ENCODE measurements around the gene SAP30BP.

Gene SAP30BP

DNA sequence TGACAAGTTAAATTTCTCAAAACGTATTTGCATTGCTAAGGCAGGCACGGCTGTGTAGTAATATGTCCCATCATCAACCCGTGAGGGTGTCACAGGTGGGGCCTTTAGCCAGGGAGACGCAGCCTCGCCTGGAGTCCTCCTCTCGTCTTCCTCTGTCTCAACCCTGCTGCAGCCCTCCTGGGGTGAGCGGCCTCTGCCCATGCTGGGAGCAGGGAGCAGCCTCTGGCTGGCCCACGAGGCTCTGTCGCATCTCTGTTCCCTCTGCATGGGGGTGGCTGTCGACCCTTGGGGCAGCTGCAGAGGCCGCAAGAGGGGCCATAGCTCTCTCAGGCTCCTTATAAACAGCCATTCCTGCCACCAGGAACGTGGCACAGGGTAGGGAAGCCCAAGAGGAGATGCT, 34.7 kb upstream of the SAP30BP start:
- no peak for TF ChIP-seq SIN3A (IDR thresholded peaks at IDR 0.05; ENCODE audit: borderline replicate concordance, insufficient read depth, low read length)
- no peak for TF ChIP-seq TAF1 (IDR thresholded peaks at IDR 0.05; ENCODE audit: borderline replicate concordance, insufficient read depth, low read length)
- no peak for TF ChIP-seq POLR2AphosphoS5 (IDR thresholded peaks at IDR 0.05; ENCODE audit: low read depth, low read length)
- TF ChIP-seq REST (IDR thresholded peaks at IDR 0.05; ENCODE audit: insufficient read depth in 1 of 2, low read depth in 2 of 2, low read length in 2 of 2): no peak

GRCh38 chr17:75632863-75633485, 34.2 kb upstream of the SAP30BP start, which contains the start of gene SMIM5:
TSS of gene SMIM5 (plus strand) at chr17:75633434. CDS start at chr17:75640202, 6,768 bp downstream.
- no peak for TF ChIP-seq SIN3A (IDR thresholded peaks at IDR 0.05; ENCODE audit: borderline replicate concordance, insufficient read depth, low read length)
- peak; percentile 30 for TF ChIP-seq FOXP2 (optimal IDR thresholded peaks at IDR 0.05; ENCODE audit: borderline replicate concordance, extremely low read depth, extremely low read length, insufficient read depth)

- TF ChIP-seq REST (IDR thresholded peaks at IDR 0.05; ENCODE audit: insufficient read depth in 1 of 2, low read depth in 2 of 2, low read length in 2 of 2) (no peak), POLR2AphosphoS5 (IDR thresholded peaks at IDR 0.05; ENCODE audit: low read depth, low read length) (no peak), TAF1 (IDR thresholded peaks at IDR 0.05; ENCODE audit: borderline replicate concordance, insufficient read depth, low read length) (no peak), SIN3A (IDR thresholded peaks at IDR 0.05; ENCODE audit: borderline replicate concordance, insufficient read depth, low read length) (peak; percentile 99; the same call in 1 of the 2 replicates), FOXP2 (optimal IDR thresholded peaks at IDR 0.05; ENCODE audit: borderline replicate concordance, extremely low read depth, extremely low read length, insufficient read depth) (peak; percentile 58)
Measured at GRCh38 chr17:75633486-75634375, 33.4 kb upstream of the SAP30BP start.

DNA sequence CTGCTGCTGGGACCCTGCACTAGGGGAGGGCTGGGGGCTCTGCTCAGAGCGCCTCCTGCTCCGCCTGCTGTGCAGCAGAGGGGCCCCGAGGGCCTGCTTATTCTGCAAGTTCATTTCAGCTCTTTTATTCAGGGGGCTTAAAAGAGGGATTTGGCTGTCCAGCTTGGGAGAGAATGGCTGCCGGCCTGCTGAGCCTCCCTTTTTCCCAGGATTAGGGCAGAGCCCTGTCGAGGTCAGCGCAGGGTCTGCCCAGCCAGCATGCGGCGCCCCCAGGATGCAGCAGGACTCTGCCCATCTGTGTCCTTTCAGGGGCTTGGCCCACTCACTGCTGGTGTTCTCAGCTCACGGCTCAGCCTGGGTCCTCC, 32.8 kb upstream of the SAP30BP start:
- no peak for TF ChIP-seq REST (IDR thresholded peaks at IDR 0.05; ENCODE audit: insufficient read depth in 1 of 2, low read depth in 2 of 2, low read length in 2 of 2)
- TF ChIP-seq POLR2AphosphoS5 (IDR thresholded peaks at IDR 0.05; ENCODE audit: low read depth, low read length): no peak
- TF ChIP-seq SIN3A (IDR thresholded peaks at IDR 0.05; ENCODE audit: borderline replicate concordance, insufficient read depth, low read length): no peak
- TF ChIP-seq FOXP2 (optimal IDR thresholded peaks at IDR 0.05; ENCODE audit: borderline replicate concordance, extremely low read depth, extremely low read length, insufficient read depth): no peak
- no peak for TF ChIP-seq TAF1 (IDR thresholded peaks at IDR 0.05; ENCODE audit: borderline replicate concordance, insufficient read depth, low read length)

DNA sequence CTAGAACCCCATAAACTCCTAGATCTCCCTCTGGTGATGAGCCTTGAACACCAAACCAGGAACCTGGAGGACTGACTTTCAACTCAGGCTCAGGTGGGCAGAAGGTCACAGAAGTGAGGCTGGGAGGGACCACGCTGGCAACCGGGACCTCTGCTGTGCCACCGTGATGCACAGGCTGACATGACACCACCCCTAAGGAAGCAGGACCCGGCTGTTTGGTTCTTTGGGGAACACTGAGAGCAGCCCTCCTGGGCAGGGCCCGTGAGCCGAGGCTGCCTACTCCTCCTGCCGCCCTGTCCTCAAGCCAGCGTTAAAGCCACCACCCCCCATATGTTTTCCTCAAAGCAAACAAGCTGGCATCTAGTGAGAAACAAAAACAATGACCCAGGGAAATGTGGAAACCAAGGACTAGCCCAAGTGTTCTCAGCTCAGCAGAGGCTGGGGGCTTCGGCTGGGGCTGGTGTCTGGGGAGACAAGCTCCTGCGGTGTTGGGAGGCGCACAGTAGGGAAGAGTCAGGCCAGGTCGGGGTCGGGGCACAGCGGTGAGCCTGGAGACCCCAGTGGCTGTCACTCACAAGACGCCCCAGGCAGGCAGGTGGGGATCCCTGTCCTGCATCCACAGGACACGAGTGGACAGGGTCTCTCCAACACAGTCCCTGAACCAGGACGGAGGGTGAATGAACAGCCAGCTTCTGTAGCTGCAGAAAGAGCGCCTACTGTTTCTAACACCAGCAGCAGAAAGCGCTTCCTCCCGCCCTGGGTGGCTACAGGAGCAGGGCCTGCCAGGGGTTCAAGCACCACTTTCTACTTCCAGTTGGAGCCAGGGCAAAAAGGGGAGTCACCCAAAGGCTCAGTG, 32.2 kb upstream of the SAP30BP start:
- TF ChIP-seq REST (IDR thresholded peaks at IDR 0.05; ENCODE audit: insufficient read depth in 1 of 2, low read depth in 2 of 2, low read length in 2 of 2): no peak
- no peak for TF ChIP-seq FOXP2 (optimal IDR thresholded peaks at IDR 0.05; ENCODE audit: borderline replicate concordance, extremely low read depth, extremely low read length, insufficient read depth)
- TF ChIP-seq TAF1 (IDR thresholded peaks at IDR 0.05; ENCODE audit: borderline replicate concordance, insufficient read depth, low read length): no peak
- TF ChIP-seq SIN3A (IDR thresholded peaks at IDR 0.05; ENCODE audit: borderline replicate concordance, insufficient read depth, low read length): no peak
- no peak for TF ChIP-seq POLR2AphosphoS5 (IDR thresholded peaks at IDR 0.05; ENCODE audit: low read depth, low read length)

Data from PFSK-1 (cell line).